HepG2 (cell line): ENCODE results near the gene PTPRQ.

ENCODE experiments used
- ATF1 ChIP-seq: IDR thresholded peaks from 2 replicates; pipeline ENCODE4 v1.6.1; 2016; ENCODE audit warnings: mild to moderate bottlenecking, control low read depth
- ERF ChIP-seq: IDR thresholded peaks from 2 replicates; pipeline ENCODE4 v1.6.1; 2018; ENCODE audit warnings: missing biosample characterization, missing genetic modification reagents
- KAT7 ChIP-seq: IDR thresholded peaks from 2 replicates; pipeline ENCODE4 v1.6.1; 2018; ENCODE audit warnings: borderline replicate concordance, missing compliant biosample characterization
- KLF15 ChIP-seq: sonication (generic); formaldehyde crosslinking; IDR thresholded peaks from 2 replicates; pipeline ENCODE4 v1.8.1; 2023; ENCODE audit warnings: borderline replicate concordance, mild to moderate bottlenecking, inconsistent platforms, missing genetic modification reagents, mixed read lengths
- MAFG ChIP-seq: sonication (generic); formaldehyde crosslinking; IDR thresholded peaks from 2 replicates; pipeline ENCODE4 v1.5.1; 2020; ENCODE audit warnings: mild to moderate bottlenecking, missing genetic modification reagents
- POLR2A ChIP-seq, 2 experiments: IDR thresholded peaks; 2 replicates each; pipeline ENCODE4 v1.6.1; 2011; ENCODE audit warnings: low read depth in 2 of 2, low read length in 2 of 2, mild to moderate bottlenecking in 1 of 2, moderate library complexity in 1 of 2; ENCODE audit not compliant: insufficient read depth in 1 of 2
- POLR2AphosphoS5 ChIP-seq: IDR thresholded peaks from 2 replicates; pipeline ENCODE4 v1.6.1; 2012; ENCODE audit warnings: low read depth, low read length
- TOE1 ChIP-seq: sonication (generic); formaldehyde crosslinking; IDR thresholded peaks from 2 replicates; pipeline ENCODE4 v1.4.0; 2020; ENCODE audit warnings: mild to moderate bottlenecking, missing genetic modification reagents
- TSC22D2 ChIP-seq: sonication (generic); formaldehyde crosslinking; IDR thresholded peaks from 2 replicates; pipeline ENCODE4 v1.5.1; 2020; ENCODE audit warnings: missing genetic modification reagents, mild to moderate bottlenecking, borderline replicate concordance
- U2AF1 ChIP-seq: fragments of 200-400 bp; formaldehyde crosslinking; optimal IDR thresholded peaks from 2 replicates; pipeline ENCODE3; 2017; ENCODE audit warnings: mild to moderate bottlenecking, low read depth, low read length
- ZNF280B ChIP-seq: sonication (generic); formaldehyde crosslinking; IDR thresholded peaks from 2 replicates; pipeline ENCODE4 v1.5.0; 2020; ENCODE audit warnings: missing genetic modification reagents, mild to moderate bottlenecking, borderline replicate concordance
- ZNF441 ChIP-seq: sonication (generic); formaldehyde crosslinking; IDR thresholded peaks from 2 replicates; pipeline ENCODE4 v1.7.0; 2021; ENCODE audit warnings: missing genetic modification reagents, borderline replicate concordance
- TF ChIP-seq, protein P1 (sequence below): IDR thresholded peaks from 2 replicates; pipeline ENCODE4 v1.6.1; 2012; ENCODE audit warnings: low read length, improper control_type of control experiment
- TF ChIP-seq, protein P2 (sequence below): sonication (generic); formaldehyde crosslinking; IDR thresholded peaks from 2 replicates; pipeline ENCODE4 v1.5.0; 2020; ENCODE audit warnings: mild to moderate bottlenecking, missing genetic modification reagents, moderate library complexity

DNA sequence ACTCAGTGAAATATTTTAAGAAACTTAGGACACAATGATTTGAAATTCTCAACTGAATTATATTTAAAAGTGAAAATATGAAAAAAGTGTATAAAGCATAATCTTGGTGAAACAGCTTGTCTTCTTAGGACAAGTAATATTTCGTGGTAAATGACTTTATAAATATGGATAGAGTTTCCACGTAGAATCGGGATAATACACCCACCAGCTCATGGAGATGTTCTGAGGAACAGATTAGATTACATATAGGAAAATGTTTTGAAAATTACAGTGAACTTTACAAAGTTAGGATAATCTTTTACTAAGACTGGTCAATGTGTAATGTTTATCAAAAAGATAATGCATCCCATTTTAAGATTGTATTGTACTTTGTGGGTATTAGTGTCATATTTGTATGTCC lies 237.8 kb downstream of the PTPRQ start:
- TF ChIP-seq KAT7 (CRISPR knock-in tag) (no peak), ATF1 (CRISPR knock-in tag) (no peak), ZNF441 (no peak), U2AF1 (no peak), ZNF280B (CRISPR knock-in tag) (no peak), TOE1 (CRISPR knock-in tag) (no peak), TSC22D2 (no peak), POLR2A (IDR thresholded peaks at IDR 0.05; ENCODE audit: insufficient read depth in 1 of 2, low read depth in 2 of 2, low read length in 2 of 2) (no peak), KLF15 (no peak), MAFG (CRISPR knock-in tag) (no peak), ERF (CRISPR knock-in tag) (no peak), POLR2AphosphoS5 (no peak)
- TF ChIP-seq, protein P1, sequence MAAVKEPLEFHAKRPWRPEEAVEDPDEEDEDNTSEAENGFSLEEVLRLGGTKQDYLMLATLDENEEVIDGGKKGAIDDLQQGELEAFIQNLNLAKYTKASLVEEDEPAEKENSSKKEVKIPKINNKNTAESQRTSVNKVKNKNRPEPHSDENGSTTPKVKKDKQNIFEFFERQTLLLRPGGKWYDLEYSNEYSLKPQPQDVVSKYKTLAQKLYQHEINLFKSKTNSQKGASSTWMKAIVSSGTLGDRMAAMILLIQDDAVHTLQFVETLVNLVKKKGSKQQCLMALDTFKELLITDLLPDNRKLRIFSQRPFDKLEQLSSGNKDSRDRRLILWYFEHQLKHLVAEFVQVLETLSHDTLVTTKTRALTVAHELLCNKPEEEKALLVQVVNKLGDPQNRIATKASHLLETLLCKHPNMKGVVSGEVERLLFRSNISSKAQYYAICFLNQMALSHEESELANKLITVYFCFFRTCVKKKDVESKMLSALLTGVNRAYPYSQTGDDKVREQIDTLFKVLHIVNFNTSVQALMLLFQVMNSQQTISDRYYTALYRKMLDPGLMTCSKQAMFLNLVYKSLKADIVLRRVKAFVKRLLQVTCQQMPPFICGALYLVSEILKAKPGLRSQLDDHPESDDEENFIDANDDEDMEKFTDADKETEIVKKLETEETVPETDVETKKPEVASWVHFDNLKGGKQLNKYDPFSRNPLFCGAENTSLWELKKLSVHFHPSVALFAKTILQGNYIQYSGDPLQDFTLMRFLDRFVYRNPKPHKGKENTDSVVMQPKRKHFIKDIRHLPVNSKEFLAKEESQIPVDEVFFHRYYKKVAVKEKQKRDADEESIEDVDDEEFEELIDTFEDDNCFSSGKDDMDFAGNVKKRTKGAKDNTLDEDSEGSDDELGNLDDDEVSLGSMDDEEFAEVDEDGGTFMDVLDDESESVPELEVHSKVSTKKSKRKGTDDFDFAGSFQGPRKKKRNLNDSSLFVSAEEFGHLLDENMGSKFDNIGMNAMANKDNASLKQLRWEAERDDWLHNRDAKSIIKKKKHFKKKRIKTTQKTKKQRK, result no peak
- TF ChIP-seq, protein P2, sequence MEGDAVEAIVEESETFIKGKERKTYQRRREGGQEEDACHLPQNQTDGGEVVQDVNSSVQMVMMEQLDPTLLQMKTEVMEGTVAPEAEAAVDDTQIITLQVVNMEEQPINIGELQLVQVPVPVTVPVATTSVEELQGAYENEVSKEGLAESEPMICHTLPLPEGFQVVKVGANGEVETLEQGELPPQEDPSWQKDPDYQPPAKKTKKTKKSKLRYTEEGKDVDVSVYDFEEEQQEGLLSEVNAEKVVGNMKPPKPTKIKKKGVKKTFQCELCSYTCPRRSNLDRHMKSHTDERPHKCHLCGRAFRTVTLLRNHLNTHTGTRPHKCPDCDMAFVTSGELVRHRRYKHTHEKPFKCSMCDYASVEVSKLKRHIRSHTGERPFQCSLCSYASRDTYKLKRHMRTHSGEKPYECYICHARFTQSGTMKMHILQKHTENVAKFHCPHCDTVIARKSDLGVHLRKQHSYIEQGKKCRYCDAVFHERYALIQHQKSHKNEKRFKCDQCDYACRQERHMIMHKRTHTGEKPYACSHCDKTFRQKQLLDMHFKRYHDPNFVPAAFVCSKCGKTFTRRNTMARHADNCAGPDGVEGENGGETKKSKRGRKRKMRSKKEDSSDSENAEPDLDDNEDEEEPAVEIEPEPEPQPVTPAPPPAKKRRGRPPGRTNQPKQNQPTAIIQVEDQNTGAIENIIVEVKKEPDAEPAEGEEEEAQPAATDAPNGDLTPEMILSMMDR (CRISPR knock-in tag), result no peak
